Forelimb muscle (tissue), 1 donor: ENCODE data around the gene TMEM143. TPM values are rescaled to one million over a fixed set of nuclear protein-coding genes. Genes with fewer than 3 reads are reported as not detected.
A peak's percentile ranks its signal among the peaks of the same experiment; 100 is the strongest.

Source experiments
- DNase-seq: peaks from one replicate; pipeline ENCODE4 v3.0.0-alpha.2; 2013; ENCODE audit warnings: low read depth
- polyA plus RNA-seq: library from polyadenylated mRNA; unstranded; fragments of 120-200 nt; gene quantifications from one replicate; pipeline ENCODE4 v1.2.1, GENCODE V29; 2013; ENCODE audit not compliant: insufficient read length

The TMEM143 gene
- polyA plus RNA-seq, 1 donor, result 18.6 TPM

- DNase-seq, result no peak
Observed at GRCh38 chr19:48359123-48359522, 4.6 kb downstream of the TMEM143 start.

GRCh38 chr19:48355365-48355954 lies 8.3 kb downstream of the TMEM143 start:
- DNase-seq, result no peak

- no peak for DNase-seq
Observed at GRCh38 chr19:48354332-48354992, 9.3 kb downstream of the TMEM143 start.

GRCh38 chr19:48353677-48354076 lies 10.1 kb downstream of the TMEM143 start:
- no peak for DNase-seq

- no peak for DNase-seq
Observed at GRCh38 chr19:48351341-48351752, 12.4 kb downstream of the TMEM143 start.

GRCh38 chr19:48350856-48351255 lies 12.9 kb downstream of the TMEM143 start:
- no peak for DNase-seq

GRCh38 chr19:48348737-48349136 lies 15.0 kb downstream of the TMEM143 start:
- no peak for DNase-seq

- DNase-seq, result no peak
Observed at GRCh38 chr19:48348045-48348444, 15.7 kb downstream of the TMEM143 start.

- DNase-seq, result no peak
Observed at GRCh38 chr19:48346191-48346590, 17.5 kb downstream of the TMEM143 start.

GRCh38 chr19:48344892-48345291 lies 18.8 kb downstream of the TMEM143 start:
- DNase-seq, result no peak

- DNase-seq, result no peak
Observed at GRCh38 chr19:48342841-48343540, 20.7 kb downstream of the TMEM143 start.

GRCh38 chr19:48342414-48342738 lies 21.4 kb downstream of the TMEM143 start:
- no peak for DNase-seq

- no peak for DNase-seq
Observed at GRCh38 chr19:48341515-48342413, 22.0 kb downstream of the TMEM143 start.

GRCh38 chr19:48340995-48341394 lies 22.7 kb downstream of the TMEM143 start:
- DNase-seq, result no peak

GRCh38 chr19:48338802-48339503 lies 24.8 kb downstream of the TMEM143 start:
- DNase-seq, result no peak

GRCh38 chr19:48338253-48338755 lies 25.4 kb downstream of the TMEM143 start:
- DNase-seq, result no peak

- DNase-seq, result no peak
Observed at GRCh38 chr19:48333467-48334384, 30.0 kb downstream of the TMEM143 start.

GRCh38 chr19:48332662-48333466 lies 30.9 kb downstream of the TMEM143 start:
- peak; percentile 92 for DNase-seq

GRCh38 chr19:48332351-48332661 lies 31.4 kb downstream of the TMEM143 start:
- DNase-seq, result no peak
